Immature natural killer cell (primary cell): Measurements from ENCODE around the gene ADARB2. TPM values are rescaled to one million over a fixed set of nuclear protein-coding genes. Genes with fewer than 3 reads are reported as not detected.

Experiments
- DNase-seq, 3 donors: peaks; one replicate each; pipeline ENCODE4 v3.0.0; 2022; ENCODE audit warnings: mixed read lengths in 1 of 3
- H3K27ac Mint-ChIP-seq, 6 donors: one replicate each; pipeline ENCODE4 v1.8.0; 2020; ENCODE audit warnings: mixed read lengths in 6 of 6, mild to moderate bottlenecking in 5 of 6, inconsistent platforms in 4 of 6, moderate library complexity in 3 of 6
- H3K27me3 Mint-ChIP-seq, 3 donors: one replicate each; pipeline ENCODE4 v1.8.0; 2020 to 2021; ENCODE audit warnings: low read depth in 3 of 3, mild to moderate bottlenecking in 3 of 3, mixed read lengths in 3 of 3, moderate library complexity in 3 of 3, inconsistent platforms in 1 of 3
- H3K36me3 Mint-ChIP-seq, 3 donors: one replicate each; pipeline ENCODE4 v1.8.0; 2020; ENCODE audit warnings: mixed read lengths in 3 of 3, inconsistent platforms in 2 of 3, mild to moderate bottlenecking in 2 of 3
- H3K4me1 Mint-ChIP-seq, 2 donors: one replicate each; pipeline ENCODE4 v1.8.0; 2020; ENCODE audit warnings: inconsistent platforms in 2 of 2, mild to moderate bottlenecking in 2 of 2, mixed read lengths in 2 of 2, moderate library complexity in 1 of 2
- H3K4me3 Mint-ChIP-seq, 5 donors: one replicate each; pipeline ENCODE4 v1.8.0; 2020; ENCODE audit warnings: mild to moderate bottlenecking in 5 of 5, mixed read lengths in 5 of 5, inconsistent platforms in 3 of 5, moderate library complexity in 3 of 5
- H3K9me3 Mint-ChIP-seq, 6 donors: one replicate each; pipeline ENCODE4 v1.8.0; 2020; ENCODE audit warnings: mild to moderate bottlenecking in 6 of 6, mixed read lengths in 6 of 6, inconsistent platforms in 4 of 6, moderate library complexity in 3 of 6
- polyA plus RNA-seq, 3 donors: library from polyadenylated mRNA; unstranded; fragments of 300-500 nt; fragmentation: Illumina TruSeq; gene quantifications; one replicate each; pipeline ENCODE4 v1.2.3, GENCODE V29; 2021

Gene ADARB2
- polyA plus RNA-seq, 3 donors from 2014 or later = 0.12 TPM; not detected in 2

GRCh38 chr10:1157615-1157933 is 579.8 kb downstream of the ADARB2 start:
- no peak for DNase-seq
- Mint-ChIP-seq H3K27me3 (peaks cover 1 to 6% (median 5%) of the 10 kb centered on the region in 3 donors), H3K36me3 (peaks cover 0 to 3% (median 0%) of the 10 kb centered on the region in 3 donors), H3K27ac (no peak overlapping the region), H3K9me3 (no peaks in the 10 kb centered on the region), H3K4me3 (no peak overlapping the region), H3K4me1 (no peaks in the 10 kb centered on the region)

- DNase-seq = no peak
- H3K27ac Mint-ChIP-seq = no peak overlapping the region
These were observed 580.3 kb downstream of the ADARB2 start for GRCh38 chr10:1156921-1157614.

GRCh38 chr10:1156616-1156886 is 580.8 kb downstream of the ADARB2 start:
- H3K36me3 Mint-ChIP-seq = peaks cover 0 to 3% (median 0%) of the 10 kb centered on the region in 3 donors
- H3K27me3 Mint-ChIP-seq = peaks cover 1 to 5% (median 3%) of the 10 kb centered on the region in 3 donors
- H3K9me3 Mint-ChIP-seq = no peaks in the 10 kb centered on the region
- no peaks in the 10 kb centered on the region for H3K4me1 Mint-ChIP-seq
- no peak overlapping the region for H3K27ac Mint-ChIP-seq
- no peak overlapping the region for H3K4me3 Mint-ChIP-seq
- no peak for DNase-seq

More at GRCh38 chr10:1156921-1157614, 580.3 kb downstream of the ADARB2 start:
- no peaks in the 10 kb centered on the region for H3K9me3 Mint-ChIP-seq
- no peak overlapping the region for H3K4me3 Mint-ChIP-seq
- peaks cover 1 to 6% (median 5%) of the 10 kb centered on the region in 3 donors for H3K27me3 Mint-ChIP-seq
- H3K4me1 Mint-ChIP-seq = no peaks in the 10 kb centered on the region
- peaks cover 0 to 3% (median 0%) of the 10 kb centered on the region in 3 donors for H3K36me3 Mint-ChIP-seq

GRCh38 chr10:1155791-1156615 is 581.3 kb downstream of the ADARB2 start:
- no peak for DNase-seq
- Mint-ChIP-seq H3K4me1 (no peaks in the 10 kb centered on the region), H3K36me3 (peaks cover 0 to 3% (median 0%) of the 10 kb centered on the region in 3 donors), H3K27me3 (peaks cover 1 to 7% (median 3%) of the 10 kb centered on the region in 3 donors), H3K4me3 (no peak overlapping the region), H3K27ac (no peak overlapping the region), H3K9me3 (no peaks in the 10 kb centered on the region)

GRCh38 chr10:1154531-1155295 is 582.6 kb downstream of the ADARB2 start:
- peaks cover 0 to 3% (median 0%) of the 10 kb centered on the region in 3 donors for H3K36me3 Mint-ChIP-seq

GRCh38 chr10:1153805-1154351 is 583.4 kb downstream of the ADARB2 start:
- Mint-ChIP-seq H3K36me3 (peaks cover 0 to 3% (median 0%) of the 10 kb centered on the region in 3 donors), H3K27ac (no peak overlapping the region), H3K4me3 (no peak overlapping the region), H3K9me3 (peaks cover 0 to 2% (median 0%) of the 10 kb centered on the region in 6 donors), H3K27me3 (peaks cover 1 to 8% (median 3%) of the 10 kb centered on the region in 3 donors), H3K4me1 (peaks cover 12 to 13% of the 10 kb centered on the region in 2 donors)
- no peak for DNase-seq

More at GRCh38 chr10:1154531-1155295, 582.6 kb downstream of the ADARB2 start:
- Mint-ChIP-seq H3K27me3 (peaks cover 1 to 8% (median 3%) of the 10 kb centered on the region in 3 donors), H3K4me3 (no peak overlapping the region), H3K4me1 (peaks cover 8% of the 10 kb centered on the region in 2 donors), H3K27ac (no peak overlapping the region), H3K9me3 (no peaks in the 10 kb centered on the region)
- no peak for DNase-seq

GRCh38 chr10:1153251-1153763 is 584.0 kb downstream of the ADARB2 start:
- peaks cover 0 to 3% (median 0%) of the 10 kb centered on the region in 3 donors for H3K36me3 Mint-ChIP-seq
- no peak overlapping the region for H3K27ac Mint-ChIP-seq
- no peak for DNase-seq
- peaks cover 1 to 8% (median 3%) of the 10 kb centered on the region in 3 donors for H3K27me3 Mint-ChIP-seq
- peaks cover 0 to 3% (median 0%) of the 10 kb centered on the region in 6 donors for H3K9me3 Mint-ChIP-seq
- H3K4me1 Mint-ChIP-seq = peaks cover 12 to 13% of the 10 kb centered on the region in 2 donors
- H3K4me3 Mint-ChIP-seq = no peak overlapping the region

GRCh38 chr10:1152386-1153250 is 584.7 kb downstream of the ADARB2 start:
- H3K4me3 Mint-ChIP-seq = no peak overlapping the region
- H3K27me3 Mint-ChIP-seq = peaks cover under 1 to 8% (median 1%) of the 10 kb centered on the region in 3 donors
- H3K9me3 Mint-ChIP-seq = peaks cover 0 to 3% (median 0%) of the 10 kb centered on the region in 6 donors
- peaks cover 0 to 3% (median 0%) of the 10 kb centered on the region in 3 donors for H3K36me3 Mint-ChIP-seq
- DNase-seq = no peak
- peaks cover 12 to 13% of the 10 kb centered on the region in 2 donors for H3K4me1 Mint-ChIP-seq
- no peak overlapping the region for H3K27ac Mint-ChIP-seq

- DNase-seq = no peak
- Mint-ChIP-seq H3K27me3 (peaks cover 0 to 8% (median 3%) of the 10 kb centered on the region in 3 donors), H3K27ac (peak overlapping the region in 1 of 6 donors; percentile 38), H3K9me3 (peaks cover 0 to 8% (median 8%) of the 10 kb centered on the region in 6 donors), H3K4me3 (no peak overlapping the region), H3K4me1 (peaks cover 12 to 13% of the 10 kb centered on the region in 2 donors), H3K36me3 (peaks cover 6 to 7% (median 7%) of the 10 kb centered on the region in 3 donors)
These were observed 586.0 kb downstream of the ADARB2 start for GRCh38 chr10:1151076-1152033.

- peaks cover 0 to 11% (median 8%) of the 10 kb centered on the region in 3 donors for H3K27me3 Mint-ChIP-seq
- H3K4me3 Mint-ChIP-seq = no peak overlapping the region
These were observed 586.7 kb downstream of the ADARB2 start for GRCh38 chr10:1150638-1150955.

GRCh38 chr10:1149793-1150637 is 587.3 kb downstream of the ADARB2 start:
- H3K36me3 Mint-ChIP-seq = peaks cover 6 to 12% (median 11%) of the 10 kb centered on the region in 3 donors
- H3K27me3 Mint-ChIP-seq = peaks cover 0 to 11% (median 8%) of the 10 kb centered on the region in 3 donors
- peaks cover 0 to 20% (median 15%) of the 10 kb centered on the region in 6 donors for H3K9me3 Mint-ChIP-seq
- H3K4me1 Mint-ChIP-seq = peaks cover 12 to 13% of the 10 kb centered on the region in 2 donors
- DNase-seq = peak in 2 of 3 donors; percentile 47 to 60
- peak overlapping the region in 3 of 5 donors; percentile 41 to 70 (median 53) for H3K4me3 Mint-ChIP-seq
- peak overlapping the region in 3 of 6 donors; percentile 17 to 37 (median 28) for H3K27ac Mint-ChIP-seq

More at GRCh38 chr10:1150638-1150955, 586.7 kb downstream of the ADARB2 start:
- Mint-ChIP-seq H3K9me3 (peaks cover 0 to 15% (median 14%) of the 10 kb centered on the region in 6 donors), H3K27ac (peak overlapping the region in 1 of 6 donors; percentile 38), H3K36me3 (peaks cover 6 to 12% (median 11%) of the 10 kb centered on the region in 3 donors), H3K4me1 (peaks cover 12 to 13% of the 10 kb centered on the region in 2 donors)
- DNase-seq = no peak
